Measurements from ENCODE around the gene CEMIP.

CEMIP gene

DNA sequence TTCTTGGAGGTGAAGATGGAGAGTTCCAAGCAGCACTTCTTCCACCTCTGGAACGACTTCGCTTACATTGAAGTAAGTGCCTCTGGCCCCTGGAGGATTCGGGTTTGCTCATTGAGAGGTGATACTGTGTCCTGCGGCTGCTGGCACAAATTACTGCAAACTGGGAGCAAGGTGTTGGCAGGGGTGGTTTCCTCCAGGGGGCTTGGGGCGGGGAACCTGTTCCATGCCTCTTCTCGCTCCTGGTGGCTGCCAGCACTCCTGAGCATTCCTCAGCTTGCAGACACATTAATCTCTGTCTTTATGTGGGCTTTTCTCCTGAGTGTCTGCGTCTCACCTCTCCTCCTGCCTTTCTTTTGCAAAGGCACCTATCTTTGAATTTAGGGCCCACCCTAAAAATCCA is 163.1 kb downstream of the CEMIP start:
- no peaks in the 10 kb centered on the region for H3F3A ChIP-seq (ENCODE audit: insufficient read depth, low read length)
- H3K4me2 ChIP-seq (ENCODE audit: low read depth, low read length), result no peak overlapping the region
- no peak overlapping the region for H3K9ac ChIP-seq (ENCODE audit: low read length)
- H3K4me1 ChIP-seq (ENCODE audit: low read length), result no peaks in the 10 kb centered on the region
- no peaks in the 10 kb centered on the region for H4K20me1 ChIP-seq (ENCODE audit: insufficient read depth, low read length)
- H3K79me2 ChIP-seq (ENCODE audit: low read length), result no peaks in the 10 kb centered on the region
- H3K36me3 ChIP-seq (replicated peaks; ENCODE audit: insufficient read depth, low read length), result no peaks in the 10 kb centered on the region
- no peaks in the 10 kb centered on the region for H3K27me3 ChIP-seq (replicated peaks; ENCODE audit: insufficient read depth, low read length)
- H2AFZ ChIP-seq (ENCODE audit: low read length), result no peak overlapping the region
- no peaks in the 10 kb centered on the region for H3K9me2 ChIP-seq (replicated peaks; ENCODE audit: insufficient read depth, low read length)
- H3K27ac ChIP-seq (ENCODE audit: low read length), result no peak overlapping the region
- TF ChIP-seq EZH2phosphoT487 (IDR thresholded peaks at IDR 0.05; ENCODE audit: low read length) (no peak), EZH2 (optimal IDR thresholded peaks at IDR 0.05; ENCODE audit: low read depth, low read length) (no peak)
- TF ChIP-seq, protein P1, sequence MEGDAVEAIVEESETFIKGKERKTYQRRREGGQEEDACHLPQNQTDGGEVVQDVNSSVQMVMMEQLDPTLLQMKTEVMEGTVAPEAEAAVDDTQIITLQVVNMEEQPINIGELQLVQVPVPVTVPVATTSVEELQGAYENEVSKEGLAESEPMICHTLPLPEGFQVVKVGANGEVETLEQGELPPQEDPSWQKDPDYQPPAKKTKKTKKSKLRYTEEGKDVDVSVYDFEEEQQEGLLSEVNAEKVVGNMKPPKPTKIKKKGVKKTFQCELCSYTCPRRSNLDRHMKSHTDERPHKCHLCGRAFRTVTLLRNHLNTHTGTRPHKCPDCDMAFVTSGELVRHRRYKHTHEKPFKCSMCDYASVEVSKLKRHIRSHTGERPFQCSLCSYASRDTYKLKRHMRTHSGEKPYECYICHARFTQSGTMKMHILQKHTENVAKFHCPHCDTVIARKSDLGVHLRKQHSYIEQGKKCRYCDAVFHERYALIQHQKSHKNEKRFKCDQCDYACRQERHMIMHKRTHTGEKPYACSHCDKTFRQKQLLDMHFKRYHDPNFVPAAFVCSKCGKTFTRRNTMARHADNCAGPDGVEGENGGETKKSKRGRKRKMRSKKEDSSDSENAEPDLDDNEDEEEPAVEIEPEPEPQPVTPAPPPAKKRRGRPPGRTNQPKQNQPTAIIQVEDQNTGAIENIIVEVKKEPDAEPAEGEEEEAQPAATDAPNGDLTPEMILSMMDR (IDR thresholded peaks at IDR 0.05; ENCODE audit: low read length), result no peak
- H3K9me3 ChIP-seq (replicated peaks; ENCODE audit: insufficient read depth, low read length), result no peaks in the 10 kb centered on the region
- no peak for DNase-seq
- H3K4me3 ChIP-seq (ENCODE audit: low read length), result no peak overlapping the region

DNA sequence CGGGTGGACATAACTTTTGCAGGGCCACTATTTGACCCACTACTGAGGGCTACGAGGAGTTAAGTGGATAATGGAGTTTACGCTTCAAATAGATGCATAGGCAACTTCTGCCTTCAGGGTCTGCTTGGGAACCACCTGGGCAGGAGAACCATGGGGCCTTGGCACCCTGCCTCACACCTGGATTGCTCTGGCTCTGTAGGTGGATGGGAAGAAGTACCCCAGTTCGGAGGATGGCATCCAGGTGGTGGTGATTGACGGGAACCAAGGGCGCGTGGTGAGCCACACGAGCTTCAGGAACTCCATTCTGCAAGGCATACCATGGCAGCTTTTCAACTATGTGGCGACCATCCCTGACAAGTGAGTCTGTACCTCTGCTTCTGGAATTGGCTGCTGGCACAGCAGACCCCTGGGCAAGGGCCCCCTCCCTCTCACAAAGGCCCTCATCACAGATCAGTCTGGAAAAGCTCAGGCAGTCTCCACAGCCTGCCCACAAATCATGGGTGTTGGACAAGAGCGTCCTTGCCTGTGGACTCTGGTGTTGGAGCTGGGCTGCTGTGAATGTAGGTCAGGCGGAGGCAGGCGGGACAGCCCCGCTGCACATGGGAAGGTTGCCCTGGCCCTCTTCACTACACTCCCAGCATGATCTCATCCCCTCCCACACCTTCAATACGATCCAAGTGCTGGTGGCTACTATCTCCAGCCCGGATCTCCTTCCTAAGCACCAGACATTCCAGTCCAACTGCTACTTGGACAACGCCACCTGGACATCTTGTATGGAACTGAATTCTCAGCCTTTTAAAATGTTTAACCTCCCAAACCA is 163.8 kb downstream of the CEMIP start:
- DNase-seq, result no peak
- H3K36me3 ChIP-seq (replicated peaks; ENCODE audit: insufficient read depth, low read length), result no peaks in the 10 kb centered on the region
- no peaks in the 10 kb centered on the region for H4K20me1 ChIP-seq (ENCODE audit: insufficient read depth, low read length)
- H3K4me3 ChIP-seq (ENCODE audit: low read length), result no peak overlapping the region
- H3K4me2 ChIP-seq (ENCODE audit: low read depth, low read length), result no peak overlapping the region
- no peak overlapping the region for H3K9ac ChIP-seq (ENCODE audit: low read length)
- no peaks in the 10 kb centered on the region for H3K4me1 ChIP-seq (ENCODE audit: low read length)
- H2AFZ ChIP-seq (ENCODE audit: low read length), result no peak overlapping the region
- no peaks in the 10 kb centered on the region for H3F3A ChIP-seq (ENCODE audit: insufficient read depth, low read length)
- no peak for TF ChIP-seq EZH2phosphoT487 (IDR thresholded peaks at IDR 0.05; ENCODE audit: low read length)
- TF ChIP-seq, protein P1 (IDR thresholded peaks at IDR 0.05; ENCODE audit: low read length), result no peak
- TF ChIP-seq EZH2 (optimal IDR thresholded peaks at IDR 0.05; ENCODE audit: low read depth, low read length), result no peak
- no peaks in the 10 kb centered on the region for H3K79me2 ChIP-seq (ENCODE audit: low read length)
- H3K9me2 ChIP-seq (replicated peaks; ENCODE audit: insufficient read depth, low read length), result no peaks in the 10 kb centered on the region
- no peaks in the 10 kb centered on the region for H3K27me3 ChIP-seq (replicated peaks; ENCODE audit: insufficient read depth, low read length)
- no peak overlapping the region for H3K27ac ChIP-seq (ENCODE audit: low read length)
- no peaks in the 10 kb centered on the region for H3K9me3 ChIP-seq (replicated peaks; ENCODE audit: insufficient read depth, low read length)

DNA sequence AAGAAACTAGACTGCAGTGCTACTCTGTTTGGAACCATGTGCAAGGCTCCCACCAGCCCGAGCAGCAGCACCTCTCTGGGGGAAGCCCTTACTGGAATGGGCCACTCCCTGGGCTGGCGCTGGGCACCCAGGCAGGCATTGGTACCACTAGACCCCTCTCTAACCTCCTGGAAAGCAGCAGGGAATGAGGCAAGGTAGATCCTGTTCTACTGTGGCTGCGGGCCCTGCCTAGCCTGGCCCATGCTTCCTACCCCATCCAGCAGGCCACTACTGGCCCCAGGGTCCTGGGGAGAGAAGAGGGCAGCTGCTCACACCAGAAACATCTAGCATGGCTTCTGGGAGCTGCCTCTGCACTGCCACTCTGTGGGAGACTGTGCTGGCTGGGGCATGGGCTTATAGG is 165.6 kb downstream of the CEMIP start:
- H3K36me3 ChIP-seq (replicated peaks; ENCODE audit: insufficient read depth, low read length), result no peaks in the 10 kb centered on the region
- H3K4me1 ChIP-seq (ENCODE audit: low read length), result no peaks in the 10 kb centered on the region
- no peak for TF ChIP-seq EZH2 (optimal IDR thresholded peaks at IDR 0.05; ENCODE audit: low read depth, low read length)
- TF ChIP-seq EZH2phosphoT487 (IDR thresholded peaks at IDR 0.05; ENCODE audit: low read length), result no peak
- TF ChIP-seq, protein P1 (IDR thresholded peaks at IDR 0.05; ENCODE audit: low read length), result no peak
- H3F3A ChIP-seq (ENCODE audit: insufficient read depth, low read length), result no peaks in the 10 kb centered on the region
- H3K4me3 ChIP-seq (ENCODE audit: low read length), result no peak overlapping the region
- no peaks in the 10 kb centered on the region for H3K27me3 ChIP-seq (replicated peaks; ENCODE audit: insufficient read depth, low read length)
- no peaks in the 10 kb centered on the region for H3K79me2 ChIP-seq (ENCODE audit: low read length)
- no peaks in the 10 kb centered on the region for H3K9me3 ChIP-seq (replicated peaks; ENCODE audit: insufficient read depth, low read length)
- no peak for DNase-seq
- H3K4me2 ChIP-seq (ENCODE audit: low read depth, low read length), result no peak overlapping the region
- no peak overlapping the region for H3K27ac ChIP-seq (ENCODE audit: low read length)
- H3K9ac ChIP-seq (ENCODE audit: low read length), result no peak overlapping the region
- no peaks in the 10 kb centered on the region for H3K9me2 ChIP-seq (replicated peaks; ENCODE audit: insufficient read depth, low read length)
- no peaks in the 10 kb centered on the region for H4K20me1 ChIP-seq (ENCODE audit: insufficient read depth, low read length)
- no peak overlapping the region for H2AFZ ChIP-seq (ENCODE audit: low read length)

Data from MM.1S (cell line).